DOHH2 (cell line): ENCODE measurements around the gene WASL.

ENCODE experiments used
- CTCF ChIP-seq: fragments of 200-600 bp; sonication (generic); IDR thresholded peaks from one replicate; pipeline ENCODE4 v1.5.1; 2014; ENCODE audit warnings: antibody characterized with exemption, mild to moderate bottlenecking, low read depth, low read length; ENCODE audit not compliant: poor library complexity, severe bottlenecking
- EZH2phosphoT487 ChIP-seq: fragments of 200-600 bp; sonication (generic); IDR thresholded peaks from 2 replicates; pipeline ENCODE4 v1.6.1; 2017; ENCODE audit warnings: borderline replicate concordance, mild to moderate bottlenecking, antibody characterized with exemption, low read length, moderate library complexity, mixed read lengths

GRCh38 chr7:123712619-123713018 lies 36.2 kb downstream of the WASL start:
- TF ChIP-seq EZH2phosphoT487 = no peak
- TF ChIP-seq CTCF = no peak
